Measurements from ENCODE around the gene SRF. TPM values are rescaled to one million over a fixed set of nuclear protein-coding genes. Genes with fewer than 3 reads are reported as not detected.

SRF gene
- total and polyA plus RNA-seq, 3 donors from 2014 or later: 28.4 to 39.2 (median 36.5) TPM

DNA sequence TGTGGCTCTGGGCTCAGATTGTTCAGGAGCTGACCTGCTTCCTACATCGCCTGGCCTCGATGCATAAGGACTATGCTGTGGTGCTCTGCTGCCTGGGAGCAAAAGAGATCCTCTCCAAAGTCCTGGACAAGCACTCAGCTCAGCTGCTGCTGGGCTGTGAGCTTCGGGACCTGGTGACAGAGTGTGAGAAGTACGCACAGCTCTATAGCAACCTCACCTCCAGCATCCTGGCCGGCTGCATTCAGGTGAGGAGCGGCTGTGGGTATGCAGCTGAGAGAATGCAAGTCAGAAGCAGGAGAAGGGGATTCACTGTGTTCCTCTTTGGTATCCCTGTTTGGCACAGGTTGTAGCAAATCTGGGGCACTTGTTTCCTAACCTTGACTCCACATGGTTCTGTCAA is 28.8 kb downstream of the SRF start:
- TF ChIP-seq, protein P1, sequence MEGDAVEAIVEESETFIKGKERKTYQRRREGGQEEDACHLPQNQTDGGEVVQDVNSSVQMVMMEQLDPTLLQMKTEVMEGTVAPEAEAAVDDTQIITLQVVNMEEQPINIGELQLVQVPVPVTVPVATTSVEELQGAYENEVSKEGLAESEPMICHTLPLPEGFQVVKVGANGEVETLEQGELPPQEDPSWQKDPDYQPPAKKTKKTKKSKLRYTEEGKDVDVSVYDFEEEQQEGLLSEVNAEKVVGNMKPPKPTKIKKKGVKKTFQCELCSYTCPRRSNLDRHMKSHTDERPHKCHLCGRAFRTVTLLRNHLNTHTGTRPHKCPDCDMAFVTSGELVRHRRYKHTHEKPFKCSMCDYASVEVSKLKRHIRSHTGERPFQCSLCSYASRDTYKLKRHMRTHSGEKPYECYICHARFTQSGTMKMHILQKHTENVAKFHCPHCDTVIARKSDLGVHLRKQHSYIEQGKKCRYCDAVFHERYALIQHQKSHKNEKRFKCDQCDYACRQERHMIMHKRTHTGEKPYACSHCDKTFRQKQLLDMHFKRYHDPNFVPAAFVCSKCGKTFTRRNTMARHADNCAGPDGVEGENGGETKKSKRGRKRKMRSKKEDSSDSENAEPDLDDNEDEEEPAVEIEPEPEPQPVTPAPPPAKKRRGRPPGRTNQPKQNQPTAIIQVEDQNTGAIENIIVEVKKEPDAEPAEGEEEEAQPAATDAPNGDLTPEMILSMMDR (IDR thresholded peaks at IDR 0.05): no peak
- TF ChIP-seq POLR2A (IDR thresholded peaks at IDR 0.05): no peak
- Histone ChIP-seq H3K9me3 (no peaks in the 10 kb centered on the region), H3K36me3 (ENCODE audit: low read depth, missing control alignments) (peaks cover 3% of the 10 kb centered on the region), H3K4me1 (no peaks in the 10 kb centered on the region), H3K27me3 (no peaks in the 10 kb centered on the region), H3K4me3 (no peak overlapping the region), H3K27ac (no peak overlapping the region)
- intact Hi-C loops (cut with DNase I; ENCODE audit: low total_unique reads): no loop called here
- DNase-seq: no peak
- 88 to 90% methylated on average over 6 of the region's 6 CpGs for WGBS, 2 donors

DNA sequence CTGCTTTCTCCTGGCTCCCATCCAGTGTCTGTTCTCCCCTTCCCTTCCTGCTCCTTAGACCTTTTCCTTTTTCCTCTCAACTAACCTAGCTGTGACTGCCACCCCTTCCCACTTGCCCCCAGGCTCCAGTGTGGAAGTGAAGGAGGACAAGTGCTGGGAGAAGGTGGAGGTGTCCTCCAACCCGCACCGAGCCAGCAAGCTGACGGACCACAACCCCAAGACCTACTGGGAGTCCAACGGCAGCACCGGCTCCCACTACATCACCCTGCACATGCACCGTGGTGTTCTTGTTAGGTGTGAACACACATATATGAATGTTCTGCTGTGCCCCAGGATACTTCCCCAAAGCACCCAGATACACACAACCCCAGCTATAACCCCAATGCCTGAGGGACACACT is 29.5 kb downstream of the SRF start:
- H3K9me3 ChIP-seq: no peaks in the 10 kb centered on the region
- TF ChIP-seq POLR2A (IDR thresholded peaks at IDR 0.05): no peak
- TF ChIP-seq, protein P1 (IDR thresholded peaks at IDR 0.05): no peak
- intact Hi-C loops (cut with DNase I; ENCODE audit: low total_unique reads): no loop called here
- 83 to 85% methylated on average over 6 of the region's 6 CpGs for WGBS, 2 donors
- no peak overlapping the region for H3K27ac ChIP-seq
- H3K4me3 ChIP-seq: no peak overlapping the region
- no peak for DNase-seq
- no peaks in the 10 kb centered on the region for H3K27me3 ChIP-seq
- H3K36me3 ChIP-seq (ENCODE audit: low read depth, missing control alignments): peaks cover 3% of the 10 kb centered on the region
- no peaks in the 10 kb centered on the region for H3K4me1 ChIP-seq

DNA sequence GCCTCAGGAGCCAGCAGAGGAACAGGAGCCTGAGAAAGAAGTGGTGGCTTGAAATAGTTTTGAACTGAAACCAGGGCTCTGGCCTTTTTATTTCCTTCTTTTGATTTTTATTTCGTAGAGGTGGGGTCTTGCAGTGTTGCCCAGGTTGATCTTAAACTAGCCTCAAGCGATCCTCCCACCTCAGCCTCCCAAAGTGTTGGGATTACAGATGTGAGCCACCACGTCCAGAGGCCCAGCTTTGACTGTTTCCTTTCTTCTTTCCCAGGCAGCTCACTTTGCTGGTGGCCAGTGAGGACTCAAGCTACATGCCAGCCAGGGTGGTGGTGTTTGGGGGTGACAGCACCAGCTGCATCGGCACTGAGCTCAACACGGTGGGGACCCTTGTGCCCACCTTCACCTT is 31.4 kb downstream of the SRF start:
- TF ChIP-seq, protein P1 (IDR thresholded peaks at IDR 0.05): no peak
- no peak for TF ChIP-seq POLR2A (IDR thresholded peaks at IDR 0.05)
- no peak for DNase-seq
- intact Hi-C loops (cut with DNase I; ENCODE audit: low total_unique reads): no loop called here
- WGBS, 2 donors: 77 to 90% methylated on average over 5 of the region's 5 CpGs
- H3K27me3 ChIP-seq: no peaks in the 10 kb centered on the region
- H3K4me3 ChIP-seq: no peak overlapping the region
- H3K36me3 ChIP-seq (ENCODE audit: low read depth, missing control alignments): peaks cover 3% of the 10 kb centered on the region
- no peaks in the 10 kb centered on the region for H3K4me1 ChIP-seq
- no peaks in the 10 kb centered on the region for H3K9me3 ChIP-seq
- H3K27ac ChIP-seq: no peak overlapping the region

DNA sequence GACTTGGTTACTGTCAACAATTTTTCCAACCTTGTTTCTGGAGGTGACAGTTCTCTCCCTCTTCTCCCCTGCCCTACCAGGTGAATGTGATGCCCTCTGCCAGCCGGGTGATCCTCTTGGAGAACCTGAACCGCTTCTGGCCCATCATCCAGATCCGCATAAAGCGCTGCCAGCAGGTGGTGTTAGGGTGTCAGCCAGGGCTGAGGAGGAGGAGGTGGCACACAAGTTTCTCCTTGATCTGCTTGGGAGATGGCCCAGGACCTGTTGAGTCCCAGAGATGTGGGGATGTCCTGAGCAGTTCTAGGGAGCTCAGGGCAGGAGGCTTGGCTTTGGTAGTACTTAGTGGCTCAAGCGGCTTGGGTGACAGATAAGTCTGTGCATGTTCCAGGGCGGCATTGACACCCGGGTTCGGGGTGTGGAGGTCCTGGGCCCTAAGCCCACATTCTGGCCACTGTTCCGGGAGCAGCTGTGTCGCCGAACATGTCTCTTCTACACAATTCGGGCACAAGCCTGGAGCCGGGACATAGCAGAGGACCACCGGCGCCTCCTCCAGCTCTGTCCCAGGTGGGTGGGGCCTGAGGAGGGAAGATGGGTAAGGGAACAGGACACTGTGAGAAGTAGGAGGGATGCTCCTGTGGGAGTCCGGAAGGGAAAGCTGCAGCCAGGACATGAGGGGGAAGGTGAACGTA is 32.1 kb downstream of the SRF start:
- Histone ChIP-seq H3K27ac (no peak overlapping the region), H3K4me3 (no peak overlapping the region), H3K27me3 (no peaks in the 10 kb centered on the region), H3K4me1 (no peaks in the 10 kb centered on the region), H3K9me3 (no peaks in the 10 kb centered on the region), H3K36me3 (ENCODE audit: low read depth, missing control alignments) (peaks cover 3% of the 10 kb centered on the region)
- TF ChIP-seq, protein P1 (IDR thresholded peaks at IDR 0.05): no peak
- TF ChIP-seq POLR2A (IDR thresholded peaks at IDR 0.05): no peak
- 91 to 97% methylated on average over 15 to 17 of the region's 17 CpGs for WGBS, 2 donors
- intact Hi-C loops (cut with DNase I; ENCODE audit: low total_unique reads): no loop called here
- DNase-seq: no peak

DNA sequence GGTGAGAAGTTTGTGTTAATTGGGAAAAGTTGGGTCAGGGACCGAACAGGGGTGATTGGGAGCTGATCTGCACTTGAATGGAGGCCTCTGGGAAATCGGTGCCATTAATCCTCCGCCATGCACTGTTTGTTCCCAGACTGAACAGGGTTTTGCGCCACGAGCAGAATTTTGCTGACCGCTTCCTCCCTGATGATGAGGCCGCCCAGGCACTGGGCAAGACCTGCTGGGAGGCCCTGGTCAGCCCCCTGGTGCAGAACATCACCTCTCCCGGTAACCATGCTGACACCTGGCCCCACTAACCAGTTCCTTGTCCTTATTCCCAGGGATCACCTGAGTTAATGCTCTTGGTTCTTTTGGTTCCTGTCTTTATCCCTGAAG is 32.6 kb downstream of the SRF start:
- H3K4me1 ChIP-seq: no peaks in the 10 kb centered on the region
- 95% methylated on average over 8 of the region's 8 CpGs for WGBS, 2 donors
- H3K9me3 ChIP-seq: no peaks in the 10 kb centered on the region
- no peak for TF ChIP-seq POLR2A (IDR thresholded peaks at IDR 0.05)
- TF ChIP-seq, protein P1 (IDR thresholded peaks at IDR 0.05): no peak
- peaks cover 3% of the 10 kb centered on the region for H3K36me3 ChIP-seq (ENCODE audit: low read depth, missing control alignments)
- no peaks in the 10 kb centered on the region for H3K27me3 ChIP-seq
- intact Hi-C loops (cut with DNase I; ENCODE audit: low total_unique reads): no loop called here
- DNase-seq: no peak
- no peak overlapping the region for H3K4me3 ChIP-seq
- H3K27ac ChIP-seq: no peak overlapping the region
